GM18498 (cell line): ENCODE data around the gene COL18A1.
"Not testable (repeated sequence)": the region's sequence is repeated elsewhere in the genome, so short reads cannot be mapped to it uniquely, and the experiment has no call there.

Experiments
- ATAC-seq: cut with Tn5 transposase; IDR thresholded peaks from one replicate; pipeline ENCODE4 v1.9.1; 2021; ENCODE audit warnings: mild to moderate bottlenecking, moderate library complexity; ENCODE audit not compliant: unreplicated experiment

The COL18A1 gene

DNA sequence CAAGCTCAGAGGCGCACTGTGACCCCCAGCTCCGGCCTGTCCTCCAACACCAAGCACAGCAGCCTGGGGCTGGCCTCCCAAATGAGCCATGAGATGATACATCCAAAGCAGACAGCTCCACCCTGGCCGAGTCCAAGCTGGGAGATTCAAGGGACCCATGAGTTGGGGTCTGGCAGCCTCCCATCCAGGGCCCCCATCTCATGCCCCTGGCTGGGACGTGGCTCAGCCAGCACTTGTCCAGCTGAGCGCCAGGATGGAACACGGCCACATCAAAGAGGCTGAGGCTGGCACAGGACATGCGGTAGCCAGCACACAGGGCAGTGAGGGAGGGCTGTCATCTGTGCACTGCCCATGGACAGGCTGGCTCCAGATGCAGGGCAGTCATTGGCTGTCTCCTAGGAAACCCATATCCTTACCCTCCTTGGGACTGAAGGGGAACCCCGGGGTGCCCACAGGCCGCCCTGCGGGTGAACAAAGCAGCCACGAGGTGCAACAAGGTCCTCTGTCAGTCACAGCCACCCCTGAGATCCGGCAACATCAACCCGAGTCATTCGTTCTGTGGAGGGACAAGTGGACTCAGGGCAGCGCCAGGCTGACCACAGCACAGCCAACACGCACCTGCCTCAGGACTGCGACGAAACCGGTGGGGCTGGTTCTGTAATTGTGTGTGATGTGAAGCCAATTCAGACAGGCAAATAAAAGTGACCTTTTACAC lies 108.2 kb downstream of the COL18A1 start:
- no peak for ATAC-seq

- no peak for ATAC-seq
Measured at GRCh38 chr21:45513741-45514310, 108.9 kb downstream of the COL18A1 start.

- no peak for ATAC-seq
Measured at GRCh38 chr21:45514311-45515021, 109.5 kb downstream of the COL18A1 start.

DNA sequence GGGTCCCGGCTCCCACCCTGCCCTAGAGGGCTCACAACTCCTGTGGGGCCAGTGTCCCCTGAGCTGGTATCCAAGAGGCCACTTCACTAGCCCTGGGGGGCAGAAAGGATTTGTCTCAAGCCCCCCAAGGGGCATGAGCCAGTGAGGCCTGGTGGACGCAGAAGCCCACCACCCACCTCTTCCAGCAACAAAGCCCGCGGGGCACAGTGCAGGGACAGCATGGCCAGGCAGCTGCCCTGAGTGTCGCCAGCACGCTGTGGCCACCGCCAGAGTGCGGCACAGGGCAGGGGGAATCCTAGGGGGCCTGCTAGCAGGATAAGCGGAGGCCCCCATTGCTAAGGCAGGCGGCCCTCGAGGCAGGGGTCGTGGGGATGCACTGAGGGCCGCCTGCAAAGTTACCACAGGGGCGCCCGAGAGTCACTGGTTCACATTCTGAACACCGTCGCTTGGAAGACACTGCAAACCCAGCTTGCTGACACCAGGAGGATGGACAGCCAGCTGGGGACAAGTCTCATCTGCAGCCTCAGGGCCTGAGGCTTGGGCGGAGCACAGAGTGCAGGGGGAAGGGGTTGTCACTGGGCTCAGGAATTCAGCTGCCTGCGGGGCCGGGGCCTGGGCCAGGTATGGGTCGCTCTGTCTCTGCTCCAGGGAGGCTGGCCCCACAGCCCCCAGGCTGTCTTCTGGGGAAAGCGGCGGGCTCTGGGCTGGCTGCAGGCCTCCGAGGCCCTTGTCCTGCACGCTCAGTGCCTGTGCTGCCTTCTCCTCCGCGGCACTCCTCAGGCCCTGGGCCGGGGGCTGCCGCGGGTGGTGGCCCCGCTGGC lies 110.5 kb downstream of the COL18A1 start:
- no peak for ATAC-seq

DNA sequence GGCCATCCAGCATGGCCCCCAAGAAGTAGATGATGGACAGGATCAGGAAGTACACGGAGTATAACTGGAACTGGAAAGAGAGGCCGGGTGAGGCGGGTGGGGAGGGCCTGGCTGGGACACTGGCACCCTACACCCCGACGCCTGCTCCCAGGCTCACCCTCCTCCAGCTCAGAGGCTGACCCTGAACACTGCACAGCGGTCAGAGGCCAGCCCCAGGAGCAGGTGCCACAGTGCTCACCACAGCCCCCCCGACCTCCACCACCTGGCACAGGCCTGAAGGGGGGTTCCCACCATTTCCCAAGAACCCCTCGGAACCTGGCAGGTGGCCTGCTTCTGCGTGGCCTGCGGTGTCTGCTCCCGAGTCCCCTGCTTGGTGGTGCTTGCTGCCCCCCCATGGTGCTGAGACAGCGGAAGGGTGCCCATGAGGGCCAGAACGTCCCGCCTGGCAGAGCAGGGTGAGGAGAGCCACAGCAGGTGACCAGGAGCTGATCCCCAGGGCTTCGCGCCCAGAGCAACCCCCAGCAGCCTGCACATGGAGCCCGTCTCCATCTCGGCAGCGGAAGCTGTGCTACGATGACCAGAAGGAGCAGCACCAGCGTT lies 111.2 kb downstream of the COL18A1 start:
- ATAC-seq = no peak

GRCh38 chr21:45516671-45517151 lies 111.7 kb downstream of the COL18A1 start:
- ATAC-seq = no peak

DNA sequence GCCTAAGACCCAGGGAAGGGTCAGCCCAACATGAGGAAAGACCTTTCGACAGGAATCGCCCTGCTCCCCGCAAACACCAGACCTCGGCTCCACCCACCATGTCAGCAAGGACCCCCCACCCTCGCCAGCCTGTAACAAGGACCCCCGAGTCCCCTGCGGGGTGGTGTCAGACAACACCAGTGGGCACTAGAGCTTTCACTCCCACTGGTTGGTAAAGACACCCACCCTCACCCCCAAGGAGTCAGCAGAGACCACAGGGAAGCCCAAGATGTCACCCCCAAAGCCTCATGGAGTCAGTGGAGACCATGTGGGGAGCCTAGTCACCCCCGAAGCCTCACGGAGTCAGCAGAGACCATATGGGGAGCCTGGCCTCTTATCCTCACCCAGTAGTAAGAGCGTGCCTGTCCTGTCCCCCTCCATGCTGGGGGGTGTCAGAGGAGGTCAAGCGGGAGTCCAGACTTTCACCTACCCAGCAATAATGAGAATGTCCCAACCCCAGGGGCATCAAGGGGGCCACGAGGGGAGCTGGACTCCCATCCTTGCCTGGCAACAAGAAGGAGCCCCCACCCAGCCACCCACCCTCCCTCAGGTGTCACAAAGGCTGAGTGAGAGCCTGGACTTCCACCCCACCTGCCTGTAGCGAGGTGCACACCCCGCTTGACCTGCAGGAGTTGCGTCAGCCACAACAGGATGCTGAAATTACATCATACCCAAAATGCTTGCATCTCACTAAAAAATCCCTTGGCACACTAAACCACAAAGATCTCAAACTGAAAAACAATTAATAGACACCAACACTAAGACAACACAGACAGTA lies 112.5 kb downstream of the COL18A1 start:
- ATAC-seq = no peak

DNA sequence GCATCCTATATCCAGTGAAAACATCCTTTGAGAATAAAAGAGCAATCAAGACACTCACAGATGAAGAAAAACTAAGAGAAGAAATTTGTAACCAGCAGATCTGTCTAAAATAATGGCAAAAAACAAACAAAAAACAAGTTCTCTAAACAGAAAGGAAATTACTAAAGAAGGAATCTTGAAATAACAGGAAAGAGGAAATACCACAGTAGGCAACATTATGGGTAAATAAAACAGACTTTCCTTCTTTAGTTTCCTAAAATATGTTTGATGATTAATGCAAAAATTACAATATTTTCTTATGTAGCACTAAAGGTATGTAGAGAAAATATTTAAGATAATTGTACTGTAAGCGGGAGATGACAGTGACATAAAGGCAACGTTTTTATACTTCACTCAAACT lies 113.8 kb downstream of the COL18A1 start:
- no peak for ATAC-seq

GRCh38 chr21:45519182-45519581 lies 114.2 kb downstream of the COL18A1 start:
- no peak for ATAC-seq

- ATAC-seq = no peak
Measured at GRCh38 chr21:45521241-45521640, 116.3 kb downstream of the COL18A1 start.

- no peak for ATAC-seq
Measured at GRCh38 chr21:45522381-45522780, 117.4 kb downstream of the COL18A1 start.

DNA sequence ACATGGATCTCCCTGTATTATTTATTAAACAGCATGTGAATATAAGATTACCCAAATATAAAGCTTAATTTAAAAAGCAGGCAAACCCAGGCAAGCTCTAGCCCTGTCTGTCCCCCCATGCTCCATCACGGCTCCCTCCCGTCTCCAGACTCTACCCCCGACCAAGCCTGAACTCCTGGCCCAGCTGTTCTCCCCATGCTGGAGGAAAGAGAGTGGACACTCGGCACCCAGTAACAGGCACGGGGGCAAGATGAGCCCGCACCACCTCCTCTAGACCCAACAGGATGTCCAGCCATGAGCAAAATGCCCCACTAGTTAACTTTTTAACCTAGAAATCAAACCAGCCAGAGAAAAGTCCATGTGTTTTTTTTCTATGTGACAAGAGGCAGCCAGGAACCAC lies 118.0 kb downstream of the COL18A1 start:
- ATAC-seq = no peak

DNA sequence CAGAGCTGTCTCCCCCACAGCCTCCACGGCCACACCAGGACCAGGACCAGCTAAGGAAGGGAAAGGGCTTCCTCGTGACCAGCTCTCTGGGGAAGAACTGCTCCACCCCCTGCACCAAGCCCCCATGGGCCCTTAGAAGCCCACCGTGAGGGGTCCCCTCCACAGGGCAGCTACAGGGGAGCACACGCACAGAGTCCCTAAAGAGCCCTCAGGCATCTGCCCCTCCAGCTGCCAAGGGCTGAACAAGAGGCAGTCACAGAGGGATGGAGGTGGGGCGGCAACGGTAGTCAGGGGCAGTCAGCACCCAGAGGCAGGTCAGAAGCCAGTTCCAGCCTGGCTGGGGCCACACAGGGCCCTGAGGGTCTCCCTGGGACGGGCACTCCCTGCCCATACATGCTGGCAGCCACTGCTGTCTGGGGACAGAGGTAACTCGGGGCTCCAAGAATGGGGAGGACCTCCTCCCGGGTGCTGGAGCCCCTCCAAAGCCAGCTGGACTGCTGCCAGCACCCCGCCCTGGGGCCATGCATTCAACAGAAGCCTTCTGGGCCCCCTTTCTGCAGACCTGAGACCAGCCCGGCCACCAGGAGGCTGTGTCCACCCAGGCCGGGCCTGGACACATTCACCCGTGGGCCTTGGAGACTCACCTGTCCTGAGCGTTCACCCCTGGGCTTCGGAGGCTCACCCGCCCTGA lies 118.6 kb downstream of the COL18A1 start:
- no peak for ATAC-seq

GRCh38 chr21:45524756-45525152 lies 119.8 kb downstream of the COL18A1 start:
- ATAC-seq = no peak

DNA sequence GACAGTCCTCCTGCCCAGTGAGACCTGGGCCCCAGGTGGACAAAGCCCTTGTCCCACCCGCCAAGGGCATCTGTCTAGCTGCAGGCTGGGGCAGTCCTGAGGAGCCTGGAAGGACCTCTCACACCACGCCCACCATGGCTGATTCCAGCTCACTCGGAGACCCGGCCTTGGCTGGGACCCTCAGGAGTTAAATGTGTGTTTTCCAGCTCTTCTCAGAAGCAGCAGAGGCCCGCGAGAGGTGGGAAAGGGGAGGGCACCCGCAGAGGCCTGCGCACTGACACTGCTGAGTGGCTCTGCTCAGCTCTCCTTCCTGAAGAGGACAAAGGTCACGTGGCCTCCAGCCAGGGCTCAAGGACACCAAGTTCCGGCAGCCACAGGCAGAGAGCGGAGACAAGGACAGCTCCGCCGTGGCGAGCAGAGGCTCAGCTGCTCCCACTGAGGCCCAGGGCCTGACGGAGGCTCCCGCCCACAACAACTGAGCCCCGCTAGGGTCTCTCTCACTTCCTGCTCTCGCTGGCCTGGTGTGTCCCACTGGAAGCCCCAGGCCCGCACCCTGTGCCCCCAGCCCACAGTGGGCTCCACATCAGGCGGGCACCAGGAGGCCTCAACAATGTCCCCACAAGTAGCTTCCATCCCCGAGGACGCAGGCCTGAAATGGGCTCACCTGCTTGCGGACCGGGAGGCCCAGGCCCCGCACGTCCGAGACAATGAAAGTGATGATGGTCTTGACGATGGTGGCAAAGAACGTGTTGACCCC lies 120.4 kb downstream of the COL18A1 start:
- ATAC-seq = no peak

GRCh38 chr21:45525910-45526306 lies 120.9 kb downstream of the COL18A1 start:
- no peak for ATAC-seq

DNA sequence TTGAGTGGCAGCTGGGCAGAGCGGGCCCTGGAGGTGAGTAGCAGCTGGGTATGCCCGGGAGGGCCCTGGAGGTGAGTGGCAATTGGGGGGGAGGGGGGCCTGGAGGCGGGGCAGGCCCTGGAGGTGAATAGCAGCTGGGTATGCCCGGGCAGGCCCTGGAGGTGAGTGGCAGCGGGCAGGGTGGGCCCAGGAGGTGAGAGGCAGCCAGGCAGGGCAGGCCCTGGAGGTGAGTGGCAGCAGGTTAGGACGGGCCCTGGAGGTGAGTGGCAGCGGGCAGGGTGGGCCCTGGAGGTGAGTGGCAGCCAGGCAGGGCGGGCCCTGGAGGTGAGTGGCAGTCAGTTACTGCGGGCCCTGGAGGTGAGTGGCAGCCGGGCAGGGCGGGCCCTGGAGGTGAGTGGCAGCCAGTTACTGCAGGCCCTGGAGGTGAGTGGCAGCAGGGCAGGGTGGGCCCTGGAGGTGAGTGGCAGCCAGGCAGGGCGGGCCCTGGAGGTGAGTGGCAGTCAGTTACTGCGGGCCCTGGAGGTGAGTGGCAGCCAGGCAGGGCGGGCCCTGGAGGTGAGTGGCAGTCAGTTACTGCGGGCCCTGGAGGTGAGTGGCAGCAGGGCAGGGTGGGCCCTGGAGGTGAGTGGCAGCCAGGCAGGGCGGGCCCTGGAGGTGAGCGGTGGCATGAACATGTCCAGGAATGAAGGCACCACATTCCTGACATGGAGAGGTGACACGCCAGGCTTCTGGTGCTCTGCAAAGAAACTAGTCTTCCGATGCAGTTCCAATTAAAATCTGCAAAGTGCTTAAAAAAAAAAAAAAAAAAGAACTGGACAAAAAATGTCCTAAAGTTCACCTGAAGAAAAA lies 122.4 kb downstream of the COL18A1 start:
- ATAC-seq = not testable (repeated sequence)
